Sigmoid colon (tissue), 4 donors: Measurements from ENCODE around the gene E2F7.

Experiments used
- EP300 ChIP-seq, 4 donors: sonication (generic); formaldehyde crosslinking; IDR thresholded peaks; one replicate each; pipeline ENCODE4 v1.6.1; 2017; ENCODE audit warnings: antibody characterized with exemption in 4 of 4
- POLR2A ChIP-seq, 2 donors: fragments of 450-650 bp; IDR thresholded peaks; one replicate each; pipeline ENCODE4 v1.6.1; 2016; ENCODE audit warnings: antibody characterized with exemption in 2 of 2, mild to moderate bottlenecking in 2 of 2, moderate library complexity in 2 of 2
- TF ChIP-seq, protein P1 (sequence below), 4 experiments: fragments of 450-650 bp in 3 of 4; fragments of 200-600 bp in 1 of 4; IDR thresholded peaks; one replicate each; pipeline ENCODE4 v1.5.1; 2016 to 2019; ENCODE audit warnings: antibody characterized with exemption in 4 of 4, mild to moderate bottlenecking in 3 of 4, moderate library complexity in 2 of 4

DNA sequence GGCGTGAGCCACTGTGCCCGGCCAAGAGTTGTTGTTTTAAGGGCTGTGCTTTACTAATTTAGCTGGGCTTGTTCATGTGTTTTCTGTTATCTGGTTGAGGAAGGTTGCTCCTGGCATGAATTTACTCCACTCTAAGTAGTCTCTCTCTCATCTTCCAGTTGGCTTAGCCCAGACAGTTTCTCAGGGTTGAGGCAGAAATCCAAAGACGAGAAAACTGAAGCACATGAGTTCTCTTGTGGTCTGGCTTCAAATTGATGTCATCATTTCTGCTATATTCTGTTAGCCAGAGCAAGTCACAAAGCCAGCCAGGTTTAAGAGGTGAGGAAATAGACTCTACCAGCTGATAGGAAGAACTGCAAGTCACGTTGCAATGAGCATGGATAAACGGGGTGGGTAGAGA, 57.9 kb downstream of the E2F7 start:
- TF ChIP-seq, protein P1, sequence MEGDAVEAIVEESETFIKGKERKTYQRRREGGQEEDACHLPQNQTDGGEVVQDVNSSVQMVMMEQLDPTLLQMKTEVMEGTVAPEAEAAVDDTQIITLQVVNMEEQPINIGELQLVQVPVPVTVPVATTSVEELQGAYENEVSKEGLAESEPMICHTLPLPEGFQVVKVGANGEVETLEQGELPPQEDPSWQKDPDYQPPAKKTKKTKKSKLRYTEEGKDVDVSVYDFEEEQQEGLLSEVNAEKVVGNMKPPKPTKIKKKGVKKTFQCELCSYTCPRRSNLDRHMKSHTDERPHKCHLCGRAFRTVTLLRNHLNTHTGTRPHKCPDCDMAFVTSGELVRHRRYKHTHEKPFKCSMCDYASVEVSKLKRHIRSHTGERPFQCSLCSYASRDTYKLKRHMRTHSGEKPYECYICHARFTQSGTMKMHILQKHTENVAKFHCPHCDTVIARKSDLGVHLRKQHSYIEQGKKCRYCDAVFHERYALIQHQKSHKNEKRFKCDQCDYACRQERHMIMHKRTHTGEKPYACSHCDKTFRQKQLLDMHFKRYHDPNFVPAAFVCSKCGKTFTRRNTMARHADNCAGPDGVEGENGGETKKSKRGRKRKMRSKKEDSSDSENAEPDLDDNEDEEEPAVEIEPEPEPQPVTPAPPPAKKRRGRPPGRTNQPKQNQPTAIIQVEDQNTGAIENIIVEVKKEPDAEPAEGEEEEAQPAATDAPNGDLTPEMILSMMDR (IDR thresholded peaks at IDR 0.05): no peak
- TF ChIP-seq EP300 (IDR thresholded peaks at IDR 0.05) (no peak), POLR2A (IDR thresholded peaks at IDR 0.05) (no peak)
